Panc1 (cell line): ENCODE data around the gene CRIM1. TPM values are rescaled to one million over a fixed set of nuclear protein-coding genes. Genes with fewer than 3 reads are reported as not detected.

Experiments
- ATAC-seq: fragments of 200-7000 bp; cut with Tn5 transposase; 2 replicates; pipeline ENCODE4 v1.9.1; 2020; ENCODE audit warnings: mild to moderate bottlenecking, moderate library complexity
- BruUV-seq: library from RNA; stranded (reverse); fragments of 400-500 nt; replicated peaks from 2 replicates; lab custom pipeline; 2021; lab: Mats Ljungman, UMichigan
- CTCF ChIA-PET: fragments of 300-600 bp; sonication (Branson Sonifier 250); formaldehyde crosslinking; loops from one replicate; lab custom pipeline; 2022; ENCODE audit warnings: antibody characterized with exemption; lab: Charles Lee
- POLR2A ChIA-PET: fragments of 300-600 bp; sonication (Branson Sonifier 250); formaldehyde crosslinking; loops from one replicate; lab custom pipeline; 2022; ENCODE audit warnings: antibody characterized with exemption; lab: Charles Lee
- DNase-seq: peaks from one replicate; pipeline ENCODE4 v3.0.0-alpha.2; 2010; ENCODE audit warnings: low read depth, low spot score
- H3K27ac ChIP-seq: 2 replicates; pipeline ENCODE4 v1.5.1; 2011; ENCODE audit warnings: mild to moderate bottlenecking, low read length, inconsistent platforms
- H3K27me3 ChIP-seq: fragments of 200-500 bp; sonication (Bioruptor generic); 2 replicates; pipeline ENCODE4 v1.6.0; 2014; ENCODE audit warnings: low read length, inconsistent platforms; ENCODE audit not compliant: control insufficient read depth, insufficient read depth
- H3K36me3 ChIP-seq: fragments of 200-500 bp; sonication (Bioruptor generic); 2 replicates; pipeline ENCODE4 v1.5.1; 2014; ENCODE audit warnings: inconsistent platforms, mild to moderate bottlenecking, low read length, moderate library complexity; ENCODE audit not compliant: control insufficient read depth, insufficient read depth
- H3K4me1 ChIP-seq: 2 replicates; pipeline ENCODE4 v1.5.1; 2011; ENCODE audit warnings: inconsistent platforms, mild to moderate bottlenecking, low read length, moderate library complexity; ENCODE audit not compliant: control insufficient read depth, insufficient read depth
- H3K4me3 ChIP-seq, 2 experiments: 2 replicates each; pipeline ENCODE4 v1.5.1; 2011 to 2012; ENCODE audit warnings: low read depth in 2 of 2, low read length in 2 of 2, mild to moderate bottlenecking in 2 of 2, inconsistent platforms in 1 of 2, moderate library complexity in 1 of 2
- H3K9me3 ChIP-seq: fragments of 200-500 bp; sonication (Bioruptor generic); 2 replicates; pipeline ENCODE4 v1.5.1; 2014; ENCODE audit warnings: low read depth, mild to moderate bottlenecking, inconsistent platforms, low read length, moderate library complexity; ENCODE audit not compliant: control insufficient read depth, insufficient read depth
- CTCF ChIP-seq: fragments of 450-650 bp; IDR thresholded peaks from 2 replicates; pipeline ENCODE4 v1.5.1; 2017; ENCODE audit warnings: mild to moderate bottlenecking
- POLR2AphosphoS5 ChIP-seq: IDR thresholded peaks from 2 replicates; pipeline ENCODE4 v1.6.1; 2012; ENCODE audit warnings: mild to moderate bottlenecking, low read depth, low read length, moderate library complexity
- REST ChIP-seq, 2 experiments: IDR thresholded peaks; 2 replicates each; pipeline ENCODE4 v1.6.1; 2011 to 2012; ENCODE audit warnings: low read depth in 2 of 2, control low read depth in 1 of 2, low read length in 1 of 2, mild to moderate bottlenecking in 1 of 2, moderate library complexity in 1 of 2; ENCODE audit not compliant: insufficient read depth in 1 of 2
- SIN3A ChIP-seq: IDR thresholded peaks from 2 replicates; pipeline ENCODE4 v1.6.1; 2012; ENCODE audit warnings: low read depth, mild to moderate bottlenecking, low read length, moderate library complexity, borderline replicate concordance; ENCODE audit not compliant: insufficient read depth
- TCF7L2 ChIP-seq: IDR thresholded peaks from 2 replicates; pipeline ENCODE4 v1.6.1; 2011; ENCODE audit warnings: mild to moderate bottlenecking, low read depth, low read length, inconsistent platforms
- in situ Hi-C: cut with HindIII; loops from 2 replicates; pipeline ENCODE4 v1.10.0; 2016; ENCODE audit warnings: low sequenced_read_pairs, low pct_unique_long_range_greater_than_20kb
- intact Hi-C: fragments of 100-400 bp; cut with micrococcal nuclease; formaldehyde crosslinking; loops from one replicate; pipeline ENCODE4 v1.10.0; 2022; ENCODE audit not compliant: unreplicated experiment
- total RNA-seq: library from RNA; stranded (reverse); gene quantifications from one replicate; pipeline ENCODE4 v1.2.1, GENCODE V29; 2021; ENCODE audit not compliant: unreplicated experiment

CRIM1 gene
- total RNA-seq, 1 experiment from 2014 or later: 290 TPM

GRCh38 chr2:36456227-36457175, 100.9 kb downstream of the CRIM1 start:
- H3K36me3 ChIP-seq: peaks cover 27% of the 10 kb centered on the region
- H3K4me3 ChIP-seq: peak overlapping the region in 1 of 2 experiments; percentile 42; a peak in 2 of 4 replicates
- peak overlapping the region; percentile 86 for H3K27ac ChIP-seq
- no peaks in the 10 kb centered on the region for H3K27me3 ChIP-seq
- no TSS peak for BruUV-seq
- in situ Hi-C loops: no loop called here
- intact Hi-C loops: loop anchor here (10.0 kb wide), 1 partner anchor 102 kb away; the partner anchor contains the start of gene CRIM1
- POLR2A ChIA-PET: interaction anchor here (0.7 kb wide), 1 partner anchor 54 kb away, joined by 3 read pairs; no protein-coding TSS in a partner anchor
- no peaks in the 10 kb centered on the region for H3K9me3 ChIP-seq
- peak; percentile 60 for ATAC-seq
- TF ChIP-seq SIN3A (no peak), POLR2AphosphoS5 (no peak), REST (IDR thresholded peaks at IDR 0.05; ENCODE audit: insufficient read depth in 1 of 2, low read depth in 2 of 2, low read length in 1 of 2) (no peak), TCF7L2 (no peak), CTCF (no peak)
- CTCF ChIA-PET: interaction anchor here (0.7 to 1.1 kb wide), 5 partner anchors 45 to 399 kb away, joined by 3 to 5 read pairs (median 3); no protein-coding TSS in a partner anchor
- peaks cover 100% of the 10 kb centered on the region for H3K4me1 ChIP-seq
- DNase-seq: no peak

GRCh38 chr2:36458106-36458505, 102.5 kb downstream of the CRIM1 start:
- TF ChIP-seq POLR2AphosphoS5: no peak
- no peak for TF ChIP-seq SIN3A
- no peak for TF ChIP-seq CTCF
- TF ChIP-seq TCF7L2: no peak
- TF ChIP-seq REST (IDR thresholded peaks at IDR 0.05; ENCODE audit: insufficient read depth in 1 of 2, low read depth in 2 of 2, low read length in 1 of 2): no peak
- in situ Hi-C loops: no loop called here
- Histone ChIP-seq H3K4me3 (no peak overlapping the region), H3K9me3 (no peaks in the 10 kb centered on the region), H3K27me3 (no peaks in the 10 kb centered on the region), H3K4me1 (peaks cover 98% of the 10 kb centered on the region), H3K36me3 (peaks cover 26% of the 10 kb centered on the region), H3K27ac (peak overlapping the region; percentile 86)
- ATAC-seq (no peak), DNase-seq (no peak)
- intact Hi-C loops: loop anchor here (10.0 kb wide), 1 partner anchor 103 kb away; the partner anchor contains the start of gene CRIM1
- BruUV-seq: no TSS peak
- POLR2A ChIA-PET: no interaction called here
- CTCF ChIA-PET: no interaction called here
